ENCODE results near the gene FARP1.

The FARP1 gene

DNA sequence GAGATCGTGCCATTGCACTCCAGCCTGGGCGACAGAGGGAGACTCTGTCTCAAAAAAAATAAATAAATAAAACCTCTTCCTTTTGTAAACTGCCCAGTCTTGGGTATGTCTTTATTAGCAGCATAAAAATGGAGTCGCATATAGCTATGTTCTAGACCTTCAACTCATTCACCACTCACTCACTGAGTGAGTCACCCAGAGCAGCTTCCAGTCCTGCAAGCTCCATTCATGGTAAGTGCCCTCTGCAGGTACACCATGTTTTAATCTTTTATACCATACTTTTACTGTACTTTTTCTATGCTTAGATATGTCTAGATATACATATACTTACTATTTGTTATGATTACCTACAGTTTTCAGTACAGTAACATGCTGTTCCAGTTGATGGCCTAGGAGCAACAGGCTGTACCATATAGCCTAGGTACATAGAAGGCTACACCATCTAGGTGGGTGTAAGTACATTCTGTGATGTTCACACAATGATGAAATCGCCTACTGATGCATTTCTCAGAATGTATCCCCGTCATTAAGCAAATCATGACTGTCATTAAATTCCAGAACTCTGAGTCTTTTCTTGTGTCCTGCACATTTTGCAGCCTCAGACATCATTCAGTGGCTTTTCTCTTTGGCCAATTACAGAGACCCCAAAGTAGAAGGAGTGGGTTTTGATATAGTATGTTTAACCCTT lies 13.7 kb upstream of the FARP1 start:
- no peak for DNase-seq (ENCODE audit: low read depth in 2 of 2, low spot score in 1 of 2)

DNA sequence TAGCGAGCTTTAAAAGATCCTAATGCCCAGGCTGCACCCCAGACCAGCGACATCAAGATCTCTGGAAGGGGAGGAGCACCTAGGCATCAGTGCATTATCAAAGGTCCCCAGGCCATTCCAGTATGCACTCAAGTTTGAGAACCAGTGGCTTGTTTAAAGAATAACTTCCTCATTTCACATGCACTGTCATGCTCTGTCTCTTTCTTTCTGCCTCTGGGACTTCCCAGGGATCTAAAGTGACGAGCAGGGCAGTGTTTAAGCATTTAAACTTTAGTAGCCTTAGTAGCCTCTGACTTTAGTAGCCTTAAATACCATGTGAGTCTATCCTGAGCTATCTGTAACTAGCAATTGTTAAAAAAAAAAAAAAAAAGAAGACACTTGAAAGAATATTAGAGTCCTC lies 8.9 kb upstream of the FARP1 start:
- DNase-seq (ENCODE audit: low read depth in 2 of 2, low spot score in 1 of 2): no peak

DNA sequence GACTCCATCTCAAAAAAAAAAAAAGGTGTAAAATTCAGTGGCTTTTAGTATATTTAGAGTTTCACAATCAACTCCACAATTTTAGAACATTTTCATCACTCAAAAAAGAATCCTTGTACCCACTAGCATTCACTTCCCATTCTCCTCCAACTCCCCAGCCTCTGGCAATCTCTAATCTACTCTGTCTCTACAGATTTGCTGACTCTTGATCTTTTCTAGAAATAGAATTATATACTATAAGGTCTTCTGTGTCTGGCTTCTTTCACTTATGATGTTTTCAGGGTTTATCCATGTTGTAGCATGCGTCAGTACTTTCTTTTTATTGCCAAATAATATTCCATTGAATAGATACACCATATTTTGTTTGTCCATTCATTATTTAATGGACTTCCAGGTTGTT lies 8.0 kb upstream of the FARP1 start:
- no peak for DNase-seq (ENCODE audit: low read depth in 2 of 2, low spot score in 1 of 2)

GRCh38 chr13:98141091-98141490 lies 1.8 kb upstream of the FARP1 start:
- DNase-seq (ENCODE audit: low read depth in 2 of 2, low spot score in 1 of 2): no peak

DNA sequence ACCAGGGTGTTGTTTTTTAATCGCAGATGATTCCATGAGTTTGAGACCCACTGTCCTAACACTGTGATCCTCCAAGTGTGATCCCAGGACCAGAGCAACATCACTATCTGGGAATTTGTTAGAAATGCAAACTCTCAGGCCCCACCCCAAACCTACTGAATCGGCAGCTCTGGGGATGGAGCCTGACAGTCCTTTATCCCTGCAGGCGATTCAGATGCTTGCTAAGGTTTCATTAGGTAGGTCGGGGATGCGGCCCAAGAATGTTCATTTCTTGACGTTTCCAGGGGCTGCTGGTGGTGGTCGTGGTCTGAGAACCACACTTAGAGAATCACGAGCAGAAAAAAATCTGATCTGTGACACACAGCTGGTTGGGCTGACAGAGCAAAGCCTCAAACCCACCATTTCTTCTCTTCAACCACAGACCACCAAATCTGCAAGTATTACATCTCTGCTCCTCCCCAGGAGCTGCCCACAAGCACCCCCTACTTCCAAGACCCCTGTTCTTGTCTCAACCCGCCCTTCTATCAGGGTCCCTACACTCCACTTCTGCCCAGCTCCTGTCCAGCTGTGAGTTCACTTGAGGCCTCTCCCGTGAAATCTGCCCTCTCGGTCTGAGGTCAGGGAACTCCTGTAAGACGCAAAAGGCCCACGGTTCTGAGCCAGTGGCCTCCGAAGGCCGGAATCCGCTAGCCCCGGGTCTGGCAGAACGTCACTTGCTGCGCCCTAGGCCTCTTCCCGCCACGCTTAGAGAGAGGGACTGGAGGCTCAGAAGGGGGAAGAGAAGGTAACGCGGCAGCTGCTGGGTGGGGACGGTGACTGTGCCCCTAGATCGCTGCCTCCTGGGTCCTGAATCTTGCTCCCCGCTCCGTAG lies 1.1 kb upstream of the FARP1 start:
- no peak for DNase-seq (ENCODE audit: low read depth in 2 of 2, low spot score in 1 of 2)

GRCh38 chr13:98143157-98143553 lies 261 bp downstream of the FARP1 start:
- no peak for DNase-seq (ENCODE audit: low read depth in 2 of 2, low spot score in 1 of 2)

GRCh38 chr13:98143601-98144026 lies 720 bp downstream of the FARP1 start:
- no peak for DNase-seq (ENCODE audit: low read depth in 2 of 2, low spot score in 1 of 2)

DNA sequence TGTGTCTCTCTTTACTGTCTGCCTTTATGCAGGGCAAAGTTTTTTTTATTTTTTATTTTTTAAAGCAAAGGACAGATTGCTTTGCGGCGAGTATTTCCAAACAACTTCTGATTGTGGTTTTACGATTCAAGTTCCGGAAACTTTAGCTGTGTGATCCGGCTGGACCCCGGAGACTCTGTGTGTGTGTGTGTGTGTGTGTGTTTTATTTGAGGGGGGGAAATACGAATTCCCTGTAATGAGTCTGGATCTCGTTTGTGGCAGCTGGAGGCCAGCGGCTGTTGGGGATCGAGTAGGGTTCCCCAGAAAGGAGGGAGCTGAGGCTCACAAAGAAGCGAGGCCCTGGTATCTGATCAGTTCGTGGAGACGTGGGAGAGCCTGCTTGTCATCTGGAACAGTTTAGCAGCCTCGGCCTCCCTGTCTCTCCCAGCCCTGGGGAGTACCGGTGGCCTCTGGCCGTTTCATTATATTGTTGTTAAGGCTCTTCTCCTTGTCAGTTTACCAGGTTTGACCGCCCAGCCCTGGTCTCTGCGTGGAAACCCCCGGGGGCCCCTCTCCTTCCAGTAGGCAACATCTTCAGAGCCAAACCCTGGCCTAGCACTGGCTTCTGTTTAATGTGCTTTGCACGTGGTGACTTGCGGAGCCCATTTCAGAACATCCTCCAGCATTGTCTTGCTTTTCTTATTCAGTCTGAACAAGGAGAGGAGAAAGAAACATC lies 1.3 kb downstream of the FARP1 start:
- no peak for DNase-seq (ENCODE audit: low read depth in 2 of 2, low spot score in 1 of 2)

DNA sequence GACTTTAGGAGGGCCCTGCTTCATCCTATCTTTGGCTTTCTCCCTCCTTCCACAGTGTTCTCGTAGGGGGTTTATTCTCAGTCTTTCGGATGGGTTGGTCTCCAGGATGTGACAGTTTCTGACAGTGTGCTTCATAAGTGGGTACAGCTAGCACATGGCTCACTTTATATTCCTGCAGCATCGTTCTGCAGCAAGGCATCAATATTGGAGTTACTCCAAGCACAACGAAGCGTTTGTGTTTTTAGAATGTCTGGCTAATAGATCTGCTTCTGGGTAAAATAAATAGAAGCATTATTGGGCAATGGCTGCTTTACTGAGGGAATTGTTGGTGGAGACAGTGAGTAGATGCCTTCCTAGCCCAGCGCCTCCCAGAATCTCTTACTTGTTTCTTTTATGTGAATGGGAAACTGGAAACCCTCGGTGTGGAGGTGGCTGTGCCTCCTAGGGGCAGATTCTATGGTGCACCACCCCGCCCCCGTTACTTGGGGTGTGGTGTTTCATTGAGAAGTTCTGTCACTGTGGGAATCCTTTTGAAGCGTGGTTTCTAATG lies 2.0 kb downstream of the FARP1 start:
- no peak for DNase-seq (ENCODE audit: low read depth in 2 of 2, low spot score in 1 of 2)

GRCh38 chr13:98147521-98147920 lies 4.6 kb downstream of the FARP1 start:
- no peak for DNase-seq (ENCODE audit: low read depth in 2 of 2, low spot score in 1 of 2)

GRCh38 chr13:98150832-98151479 lies 8.1 kb downstream of the FARP1 start:
- no peak for DNase-seq (ENCODE audit: low read depth in 2 of 2, low spot score in 1 of 2)

GRCh38 chr13:98155475-98156109 lies 12.7 kb downstream of the FARP1 start:
- no peak for DNase-seq (ENCODE audit: low read depth in 2 of 2, low spot score in 1 of 2)

- no peak for DNase-seq (ENCODE audit: low read depth in 2 of 2, low spot score in 1 of 2)
Observed at GRCh38 chr13:98156259-98156658, 13.4 kb downstream of the FARP1 start.

- no peak for DNase-seq (ENCODE audit: low read depth in 2 of 2, low spot score in 1 of 2)
Observed at GRCh38 chr13:98157188-98157587, 14.3 kb downstream of the FARP1 start.

DNA sequence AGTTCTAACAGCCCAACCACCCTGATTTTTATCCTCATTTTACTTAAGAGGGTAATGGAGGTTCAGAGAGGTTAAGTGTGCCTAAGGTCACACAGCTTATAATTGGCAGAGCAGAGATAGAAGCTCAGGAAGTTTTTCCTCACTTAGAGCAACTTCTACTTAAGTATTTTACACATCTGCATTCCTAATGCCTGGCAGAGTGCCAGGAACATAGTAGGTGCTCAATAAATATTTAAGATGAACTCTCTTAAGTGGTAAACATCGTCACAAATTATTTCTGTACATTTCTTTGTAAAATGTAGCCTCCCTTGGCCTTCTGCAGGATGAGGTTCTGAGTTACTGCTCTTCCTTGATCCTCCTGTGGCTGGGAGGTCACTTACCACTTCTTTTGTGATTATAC lies 14.7 kb downstream of the FARP1 start:
- DNase-seq (ENCODE audit: low read depth in 2 of 2, low spot score in 1 of 2): no peak

DNA sequence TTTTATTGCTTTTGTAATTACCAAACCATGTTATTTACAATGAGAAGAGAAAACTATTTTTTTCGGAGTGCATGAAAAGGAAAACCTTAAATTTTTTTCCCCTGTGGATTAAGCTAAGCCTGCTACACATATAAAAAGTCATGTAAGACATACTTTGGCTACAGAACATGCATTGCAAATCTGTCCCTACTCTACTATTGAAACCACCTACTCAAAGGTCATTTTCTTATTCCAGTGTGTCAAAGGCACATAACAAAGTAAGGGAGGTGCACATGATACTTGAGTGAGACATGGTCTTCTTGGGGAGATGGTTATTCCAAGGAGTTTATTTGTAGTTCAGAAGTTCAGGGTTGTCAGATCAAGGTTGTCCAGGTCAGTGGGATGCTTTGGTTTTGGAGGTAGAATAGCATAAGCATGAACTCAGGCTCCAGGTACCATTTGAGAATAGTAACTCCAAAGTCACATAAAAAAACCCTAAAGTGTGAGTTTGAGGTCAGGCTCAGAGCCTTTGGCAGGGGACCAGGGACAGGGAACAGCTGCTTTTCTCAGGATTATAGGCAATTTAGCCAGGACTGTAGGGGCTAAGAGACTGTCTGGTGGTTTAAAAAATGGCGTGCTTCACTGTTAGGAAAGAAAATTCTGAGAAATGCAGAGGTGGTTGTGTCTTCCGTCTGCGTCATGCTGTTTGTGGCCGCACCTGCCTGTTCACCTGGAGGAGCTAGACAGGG lies 15.4 kb downstream of the FARP1 start:
- DNase-seq (ENCODE audit: low read depth in 2 of 2, low spot score in 1 of 2): no peak

- no peak for DNase-seq (ENCODE audit: low read depth in 2 of 2, low spot score in 1 of 2)
Observed at GRCh38 chr13:98162935-98163334, 20.0 kb downstream of the FARP1 start.

- DNase-seq (ENCODE audit: low read depth in 2 of 2, low spot score in 1 of 2): no peak
Observed at GRCh38 chr13:98169331-98169730, 26.4 kb downstream of the FARP1 start.

DNA sequence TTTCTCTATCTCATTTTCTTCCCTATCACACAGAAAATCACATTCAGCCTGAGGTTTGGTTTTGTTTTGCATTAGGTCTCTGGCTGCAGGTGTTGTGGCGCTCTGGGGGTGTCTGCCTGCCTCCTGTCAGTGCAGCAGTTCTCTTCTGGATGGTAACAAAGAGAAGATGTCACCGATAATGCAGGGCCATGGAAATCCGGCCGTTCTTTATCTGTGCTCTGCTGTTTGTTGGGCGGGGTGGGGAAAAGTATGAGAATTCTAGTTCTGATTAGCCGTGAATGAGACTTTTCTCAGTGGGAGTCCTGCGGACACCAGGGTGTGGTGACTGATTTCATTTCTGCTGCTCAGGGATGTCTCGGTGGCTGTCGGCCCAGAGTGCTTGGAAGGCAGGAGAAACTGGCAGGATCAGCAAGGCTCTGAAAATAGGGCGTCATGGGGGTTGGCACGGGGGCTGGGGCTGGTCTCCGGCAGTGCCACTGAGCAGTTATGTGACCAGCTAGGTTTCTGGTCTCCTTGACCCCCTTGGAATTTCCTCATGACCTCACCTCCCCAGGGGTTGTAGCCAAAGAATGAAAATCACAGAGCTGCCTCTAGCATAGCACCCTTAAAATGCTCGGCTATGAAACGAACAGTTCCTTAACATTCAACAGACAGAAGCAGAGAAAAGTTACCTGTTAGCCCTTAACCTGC lies 29.2 kb downstream of the FARP1 start:
- DNase-seq (ENCODE audit: low read depth in 2 of 2, low spot score in 1 of 2): no peak

Data from stimulated activated CD8-positive, alpha-beta memory T cell treated with anti-CD3 and anti-CD28 coated beads, Interleukin-4, amount 100 ng/mL, for 4 hours (primary cell).